Ishikawa (cell line): ENCODE measurements around the gene BTAF1.

Source experiments
- FOXM1 ChIP-seq: IDR thresholded peaks from 2 replicates; pipeline ENCODE4 v1.6.1; 2012; ENCODE audit warnings: low read depth, borderline replicate concordance
- RAD21 ChIP-seq: IDR thresholded peaks from 2 replicates; pipeline ENCODE4 v1.6.1; 2012; ENCODE audit warnings: low read depth
- YY1 ChIP-seq: IDR thresholded peaks from 2 replicates; pipeline ENCODE4 v1.6.1; 2012; ENCODE audit warnings: low read depth
- TF ChIP-seq, protein P1 (sequence below): IDR thresholded peaks from 2 replicates; pipeline ENCODE4 v1.6.1; 2012; ENCODE audit warnings: low read depth, mild to moderate bottlenecking
- TF ChIP-seq, protein P2 (sequence below): IDR thresholded peaks from 2 replicates; pipeline ENCODE4 v1.6.1; 2012

GRCh38 chr10:91977491-91977890, 53.9 kb downstream of the BTAF1 start:
- TF ChIP-seq, protein P1, sequence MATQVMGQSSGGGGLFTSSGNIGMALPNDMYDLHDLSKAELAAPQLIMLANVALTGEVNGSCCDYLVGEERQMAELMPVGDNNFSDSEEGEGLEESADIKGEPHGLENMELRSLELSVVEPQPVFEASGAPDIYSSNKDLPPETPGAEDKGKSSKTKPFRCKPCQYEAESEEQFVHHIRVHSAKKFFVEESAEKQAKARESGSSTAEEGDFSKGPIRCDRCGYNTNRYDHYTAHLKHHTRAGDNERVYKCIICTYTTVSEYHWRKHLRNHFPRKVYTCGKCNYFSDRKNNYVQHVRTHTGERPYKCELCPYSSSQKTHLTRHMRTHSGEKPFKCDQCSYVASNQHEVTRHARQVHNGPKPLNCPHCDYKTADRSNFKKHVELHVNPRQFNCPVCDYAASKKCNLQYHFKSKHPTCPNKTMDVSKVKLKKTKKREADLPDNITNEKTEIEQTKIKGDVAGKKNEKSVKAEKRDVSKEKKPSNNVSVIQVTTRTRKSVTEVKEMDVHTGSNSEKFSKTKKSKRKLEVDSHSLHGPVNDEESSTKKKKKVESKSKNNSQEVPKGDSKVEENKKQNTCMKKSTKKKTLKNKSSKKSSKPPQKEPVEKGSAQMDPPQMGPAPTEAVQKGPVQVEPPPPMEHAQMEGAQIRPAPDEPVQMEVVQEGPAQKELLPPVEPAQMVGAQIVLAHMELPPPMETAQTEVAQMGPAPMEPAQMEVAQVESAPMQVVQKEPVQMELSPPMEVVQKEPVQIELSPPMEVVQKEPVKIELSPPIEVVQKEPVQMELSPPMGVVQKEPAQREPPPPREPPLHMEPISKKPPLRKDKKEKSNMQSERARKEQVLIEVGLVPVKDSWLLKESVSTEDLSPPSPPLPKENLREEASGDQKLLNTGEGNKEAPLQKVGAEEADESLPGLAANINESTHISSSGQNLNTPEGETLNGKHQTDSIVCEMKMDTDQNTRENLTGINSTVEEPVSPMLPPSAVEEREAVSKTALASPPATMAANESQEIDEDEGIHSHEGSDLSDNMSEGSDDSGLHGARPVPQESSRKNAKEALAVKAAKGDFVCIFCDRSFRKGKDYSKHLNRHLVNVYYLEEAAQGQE: no peak
- TF ChIP-seq RAD21 (no peak), FOXM1 (no peak), YY1 (no peak)
- TF ChIP-seq, protein P2, sequence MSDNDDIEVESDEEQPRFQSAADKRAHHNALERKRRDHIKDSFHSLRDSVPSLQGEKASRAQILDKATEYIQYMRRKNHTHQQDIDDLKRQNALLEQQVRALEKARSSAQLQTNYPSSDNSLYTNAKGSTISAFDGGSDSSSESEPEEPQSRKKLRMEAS: no peak
